GM21825 (cell line): ENCODE measurements around the gene ALOXE3.
"Not testable (repeated sequence)": the region's sequence is repeated elsewhere in the genome, so short reads cannot be mapped to it uniquely, and the experiment has no call there.

Experiments used
- ATAC-seq: cut with Tn5 transposase; IDR thresholded peaks from one replicate; pipeline ENCODE4 v1.9.1; 2021; ENCODE audit warnings: mild to moderate bottlenecking, moderate library complexity; ENCODE audit not compliant: unreplicated experiment

The ALOXE3 gene

DNA sequence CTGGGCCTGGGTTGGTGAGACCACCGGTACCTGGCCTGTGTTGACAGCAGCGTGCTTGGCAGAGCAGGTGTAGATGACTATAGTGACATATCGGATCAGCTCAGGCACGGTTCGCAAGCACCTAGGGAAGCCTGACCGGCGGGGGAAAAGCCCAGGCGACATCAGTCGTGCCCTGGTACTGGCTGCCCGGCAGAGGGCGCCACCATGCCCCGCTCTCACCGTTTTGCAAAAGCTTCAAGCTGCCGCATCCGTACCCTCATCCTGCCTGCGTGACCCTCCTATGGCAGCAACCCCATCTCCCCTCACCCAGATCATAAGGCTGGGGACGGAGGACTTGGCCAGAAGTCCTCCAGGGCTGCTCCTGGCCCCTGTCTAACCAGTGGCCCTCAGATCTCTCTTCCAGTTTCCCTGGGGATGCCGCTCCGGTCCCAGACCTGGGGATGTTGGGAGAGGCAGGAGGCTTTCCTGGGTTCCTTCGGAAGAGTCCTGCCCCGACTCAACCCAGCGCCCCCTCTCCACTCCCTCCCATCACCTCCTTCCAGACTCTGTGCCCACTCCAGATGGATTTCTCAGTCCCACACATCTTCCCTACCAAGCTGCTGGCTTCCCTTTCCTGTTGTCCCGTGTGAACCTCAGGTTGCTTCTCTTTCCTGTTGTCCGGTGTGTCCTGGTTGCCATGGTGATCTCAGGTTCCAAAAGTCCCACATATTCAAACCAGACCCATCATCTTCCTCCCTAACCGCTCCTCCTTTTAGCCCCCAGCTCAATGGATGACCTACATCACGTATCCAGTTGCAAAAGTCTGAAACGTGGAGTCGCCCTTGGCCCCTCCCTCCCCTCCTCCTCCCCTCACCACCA, 44.5 kb downstream of the ALOXE3 start:
- peak; percentile 47 for ATAC-seq

DNA sequence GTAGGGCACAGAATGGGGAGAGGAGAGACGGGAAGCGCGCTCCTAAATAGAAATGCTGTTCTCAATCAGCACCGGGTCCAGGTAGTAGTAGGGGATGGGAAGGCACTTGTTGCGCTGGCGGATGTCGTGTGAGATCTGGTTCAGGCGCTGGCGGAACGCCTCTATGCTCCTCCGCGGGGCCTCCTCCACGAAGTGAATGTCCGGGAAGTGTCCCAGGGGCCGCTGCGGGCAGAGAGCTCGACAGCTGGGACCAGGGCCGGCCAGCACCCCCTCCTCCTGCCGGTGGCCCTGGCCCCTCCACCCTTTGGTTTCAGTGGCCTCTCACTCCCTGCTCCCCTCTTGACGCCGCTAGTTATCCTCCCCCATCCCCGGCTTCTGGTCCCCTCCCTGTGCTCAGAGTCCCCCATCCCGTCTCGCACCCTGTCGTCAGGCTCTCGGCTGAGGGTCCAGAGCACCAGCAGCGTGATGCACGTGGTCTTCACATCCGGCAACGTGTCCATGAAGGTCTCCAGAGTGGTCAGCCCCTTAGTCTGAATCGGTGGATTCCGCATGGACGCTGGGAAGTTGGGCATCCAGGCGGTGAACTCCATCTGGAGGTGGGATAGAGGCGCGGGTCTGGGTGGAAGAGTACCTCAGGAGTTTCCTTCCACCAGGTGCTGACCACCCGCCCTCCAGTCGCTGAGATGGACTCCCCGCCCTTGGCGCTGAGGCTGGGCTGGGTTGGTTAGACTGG, 45.4 kb downstream of the ALOXE3 start:
- no peak for ATAC-seq

- ATAC-seq: no peak
These were observed 46.0 kb downstream of the ALOXE3 start for GRCh38 chr17:8072341-8072728.

DNA sequence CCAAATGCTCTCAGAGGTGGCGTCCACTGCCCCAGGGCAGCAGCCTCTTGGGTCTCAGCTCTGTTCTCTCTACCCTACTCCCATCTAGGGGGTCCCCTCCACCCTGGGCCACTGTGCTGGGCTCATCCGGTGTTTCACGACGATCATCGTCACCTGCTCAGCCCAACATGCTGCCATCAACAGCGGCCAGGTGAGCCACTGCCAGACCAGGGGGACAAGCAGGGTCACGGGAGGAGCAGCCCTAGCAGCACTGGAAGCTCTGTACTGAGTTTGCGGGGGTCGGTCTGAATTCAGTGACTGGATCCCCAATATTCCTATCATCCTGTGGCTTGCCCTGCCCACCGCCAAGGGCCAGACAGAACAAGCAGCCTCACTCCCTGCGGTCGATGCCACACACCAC, 46.8 kb downstream of the ALOXE3 start:
- no peak for ATAC-seq

GRCh38 chr17:8069587-8069860, 48.8 kb downstream of the ALOXE3 start:
- ATAC-seq: no peak

DNA sequence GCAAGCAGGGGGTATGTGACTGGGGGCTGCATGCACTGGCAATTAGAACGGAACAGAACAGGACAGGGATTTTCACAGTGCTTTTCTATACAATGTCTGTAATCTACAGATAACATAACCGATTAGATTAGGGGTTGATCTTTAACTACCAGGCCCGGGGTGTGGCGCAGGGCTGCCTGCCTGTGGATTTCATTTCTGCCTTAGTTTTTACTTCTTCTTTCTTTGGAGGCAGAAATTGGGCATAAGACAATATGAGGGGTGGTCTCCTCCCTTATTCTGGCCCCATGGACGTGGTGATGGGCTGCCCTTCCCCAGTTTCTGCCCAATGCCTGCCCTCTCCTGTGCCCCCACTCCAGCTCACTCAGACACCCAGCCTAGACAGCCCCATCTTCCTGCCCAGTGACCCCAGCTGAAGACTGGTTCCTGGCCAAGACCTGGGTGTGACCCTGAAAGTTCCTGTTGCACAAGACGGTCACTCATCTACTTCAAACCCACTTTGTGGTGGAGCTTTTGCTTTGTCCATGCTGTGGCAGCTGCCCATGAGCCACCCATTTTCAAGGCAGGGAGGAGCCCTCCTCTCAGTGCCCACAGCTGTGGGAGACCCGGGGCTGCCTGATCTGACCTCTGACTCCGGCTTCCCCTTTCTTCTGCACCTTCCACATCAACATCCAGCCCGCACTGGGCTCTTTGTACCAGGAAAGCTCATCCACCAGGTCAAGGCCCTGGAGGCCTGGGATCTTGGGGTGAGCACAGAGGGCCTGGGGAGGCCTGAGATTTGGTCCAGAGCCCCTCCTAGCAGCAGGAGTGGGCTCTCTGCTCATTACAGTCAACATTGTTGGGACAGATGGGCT, 49.4 kb downstream of the ALOXE3 start:
- no peak for ATAC-seq

DNA sequence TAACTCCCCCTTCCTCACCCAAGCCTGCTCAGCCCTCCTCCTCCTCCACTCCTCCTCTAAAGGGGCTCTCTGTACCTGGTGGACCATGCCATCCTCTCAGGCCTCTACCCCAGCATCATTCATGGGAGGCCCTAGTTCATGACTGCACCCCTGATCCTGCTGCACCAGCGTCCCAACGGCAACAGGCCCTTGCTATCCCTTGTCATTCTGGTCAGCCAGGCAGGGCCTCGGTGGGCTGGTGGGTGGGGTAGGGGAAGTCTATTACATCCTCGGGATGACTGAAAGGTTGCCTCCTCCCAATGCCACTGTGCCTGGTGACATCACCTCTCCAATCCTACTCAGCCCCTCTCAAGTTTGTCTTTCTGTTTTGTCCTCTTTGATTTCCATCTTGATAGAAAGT, 50.5 kb downstream of the ALOXE3 start:
- no peak for ATAC-seq

- no peak for ATAC-seq
These were observed 51.2 kb downstream of the ALOXE3 start for GRCh38 chr17:8066841-8067775.

DNA sequence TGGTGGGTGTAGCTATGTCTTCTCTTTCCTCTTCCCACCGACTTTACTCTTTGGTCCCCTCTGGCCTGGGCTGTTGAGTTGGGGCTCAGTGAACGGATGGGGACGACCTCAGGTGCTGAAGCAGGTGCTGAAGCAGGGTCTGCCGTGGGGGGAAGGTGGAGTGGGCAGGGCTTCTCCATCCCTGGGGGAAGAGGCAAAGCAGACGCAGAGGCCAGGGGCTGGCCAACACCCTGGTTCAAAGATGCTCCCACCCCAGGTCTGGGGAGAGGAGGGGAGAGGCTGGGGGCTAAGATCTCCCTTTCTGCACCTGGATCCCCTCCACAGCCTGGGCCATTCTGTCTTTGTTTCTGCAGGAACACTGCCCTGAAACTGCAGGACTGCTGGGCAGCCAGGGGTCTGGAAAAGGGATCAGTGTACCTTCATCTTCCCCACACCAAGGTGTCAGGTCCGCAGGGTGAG, 53.7 kb downstream of the ALOXE3 start:
- ATAC-seq: no peak

DNA sequence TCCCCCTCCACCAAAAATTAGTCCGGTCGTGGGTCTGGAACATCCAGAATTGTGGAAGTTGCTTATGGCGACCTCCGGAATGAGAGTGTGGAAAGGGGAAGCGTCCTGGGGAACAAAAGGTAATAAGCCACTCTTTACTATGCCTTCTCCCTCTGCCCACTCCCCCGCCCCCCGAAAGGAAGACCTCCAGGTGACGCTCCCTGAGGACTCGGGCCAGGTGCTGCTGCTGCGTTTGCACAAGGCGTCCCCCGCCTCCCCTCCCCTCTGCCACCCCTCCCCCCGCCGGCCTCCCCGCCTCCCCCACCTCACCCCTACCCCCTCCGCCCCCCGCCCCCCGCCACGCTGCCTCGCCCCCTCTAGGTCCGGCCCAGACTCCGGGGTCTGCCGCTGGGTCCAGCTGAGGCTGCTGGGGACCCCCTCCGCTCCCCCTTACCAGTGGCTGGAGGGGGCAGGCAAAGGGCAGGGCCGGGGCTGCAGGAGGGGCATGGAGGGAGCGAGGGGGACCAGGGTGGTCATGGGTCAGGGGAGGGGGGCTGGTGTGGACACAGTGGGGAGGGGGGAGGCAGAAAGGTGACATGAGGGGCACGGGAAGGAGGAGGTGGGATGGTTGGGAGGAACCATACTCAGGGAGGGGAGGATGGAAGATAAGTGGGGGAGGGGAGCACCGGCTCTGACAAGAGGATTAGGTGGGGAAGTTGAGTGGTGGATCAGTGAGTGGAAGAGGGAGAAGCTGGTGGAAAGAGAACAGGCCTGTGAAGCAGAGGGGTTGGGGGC, 54.4 kb downstream of the ALOXE3 start:
- ATAC-seq: no peak

GRCh38 chr17:8062807-8063483, 55.4 kb downstream of the ALOXE3 start:
- no peak for ATAC-seq

- ATAC-seq: no peak
These were observed 55.9 kb downstream of the ALOXE3 start for GRCh38 chr17:8062435-8062806.

DNA sequence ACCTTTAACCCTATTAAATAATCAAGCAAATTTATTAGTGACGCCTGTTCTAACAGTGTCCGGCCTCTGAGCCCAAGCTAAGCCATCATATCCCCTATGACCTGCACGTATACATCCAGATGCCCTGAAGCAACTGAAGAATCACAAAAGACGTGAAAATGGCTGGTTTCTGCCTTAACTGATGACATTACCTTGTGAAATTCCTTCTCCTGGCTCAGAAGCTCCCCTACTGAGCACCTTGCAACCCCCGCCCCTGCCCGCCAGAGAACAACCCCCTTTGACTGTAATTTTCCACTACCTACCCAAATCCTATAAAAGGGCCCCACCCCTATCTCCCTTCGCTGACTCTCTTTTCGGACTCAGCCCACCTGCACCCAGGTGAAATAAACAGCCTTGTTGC, 56.5 kb downstream of the ALOXE3 start:
- ATAC-seq: not testable (repeated sequence)

DNA sequence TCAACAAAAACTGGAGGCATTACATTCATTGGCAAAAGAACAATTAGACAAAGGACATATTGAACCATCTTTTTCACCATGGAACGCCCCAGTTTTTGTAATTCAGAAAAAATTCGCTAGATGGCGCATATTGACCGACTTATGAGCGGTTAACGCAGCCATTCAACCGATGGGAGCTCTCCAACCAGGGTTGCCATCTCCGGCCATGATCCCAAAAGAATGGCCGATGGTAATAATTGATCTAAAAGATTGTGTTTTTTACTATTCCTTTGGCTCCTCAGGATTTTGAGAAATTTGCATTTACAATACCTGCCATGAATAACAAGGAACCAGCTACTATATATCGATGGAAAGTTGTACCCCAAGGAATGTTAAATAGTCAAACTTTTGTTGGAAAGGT, 58.0 kb downstream of the ALOXE3 start:
- no peak for ATAC-seq

GRCh38 chr17:8059131-8059530, 59.2 kb downstream of the ALOXE3 start:
- no peak for ATAC-seq

GRCh38 chr17:8057691-8058114, 60.6 kb downstream of the ALOXE3 start:
- no peak for ATAC-seq

GRCh38 chr17:8056976-8057625, 61.2 kb downstream of the ALOXE3 start:
- ATAC-seq: no peak

- ATAC-seq: no peak
These were observed 61.9 kb downstream of the ALOXE3 start for GRCh38 chr17:8056232-8056975.
